Fibroblast of pulmonary artery (primary cell): Measurements from ENCODE around the gene TMEM269.

Experiments used
- DNase-seq: peaks from one replicate; pipeline ENCODE4 v3.0.0-alpha.2; 2010; ENCODE audit warnings: low read depth
- H3K4me3 ChIP-seq: replicated peaks from 2 replicates; pipeline ENCODE4 v1.5.1; 2011; ENCODE audit warnings: low read depth, mild to moderate bottlenecking, control low read depth, low read length, moderate library complexity
- CTCF ChIP-seq: IDR thresholded peaks from 2 replicates; pipeline ENCODE4 v1.5.1; 2011; ENCODE audit warnings: mild to moderate bottlenecking, control low read depth, low read length, inconsistent platforms; ENCODE audit errors: missing control alignments

The TMEM269 gene

GRCh38 chr1:42742617-42743316, 42.0 kb upstream of the TMEM269 start:
- TF ChIP-seq CTCF = no peak
- H3K4me3 ChIP-seq = no peak overlapping the region
- DNase-seq = no peak

GRCh38 chr1:42743317-42744147, 41.3 kb upstream of the TMEM269 start:
- no peak for TF ChIP-seq CTCF
- DNase-seq = no peak
- no peak overlapping the region for H3K4me3 ChIP-seq

GRCh38 chr1:42744148-42744413, 40.7 kb upstream of the TMEM269 start:
- no peak overlapping the region for H3K4me3 ChIP-seq
- no peak for DNase-seq
- TF ChIP-seq CTCF = no peak

GRCh38 chr1:42745851-42746250, 38.9 kb upstream of the TMEM269 start:
- H3K4me3 ChIP-seq = no peak overlapping the region
- TF ChIP-seq CTCF = no peak
- DNase-seq = no peak

- no peak for DNase-seq
- H3K4me3 ChIP-seq = no peak overlapping the region
- TF ChIP-seq CTCF = no peak
Observed at GRCh38 chr1:42746436-42747105, 38.2 kb upstream of the TMEM269 start.

- TF ChIP-seq CTCF = peak; percentile 54
- no peak overlapping the region for H3K4me3 ChIP-seq
- DNase-seq = peak; percentile 36
Observed at GRCh38 chr1:42747125-42747524, 37.7 kb upstream of the TMEM269 start.
